ENCODE results near the gene METTL3. TPM values are rescaled to one million over a fixed set of nuclear protein-coding genes. Genes with fewer than 3 reads are reported as not detected.

Gene METTL3
- total and polyA plus RNA-seq, 2 of the 13 experiments (the other 11 are each of a cell fraction or from before 2014, with no cell fraction given) = 123 to 130 TPM

- TF ChIP-seq ZNF646 (CRISPR knock-in tag; IDR thresholded peaks at IDR 0.05) (peak; percentile 23; the same call in 1 of the 2 replicates), SIN3A (IDR thresholded peaks at IDR 0.05; ENCODE audit: borderline replicate concordance, low read depth, low read length) (no peak), TEF (CRISPR knock-in tag; IDR thresholded peaks at IDR 0.05) (no peak), KDM5A (IDR thresholded peaks at IDR 0.05; ENCODE audit: borderline replicate concordance, low read length) (no peak; the same call in 1 of the 2 replicates), TGIF2 (CRISPR knock-in tag; IDR thresholded peaks at IDR 0.05) (no peak), PHF8 (CRISPR knock-in tag; IDR thresholded peaks at IDR 0.05) (no peak), ZNF253 (CRISPR knock-in tag; IDR thresholded peaks at IDR 0.05; ENCODE audit: borderline replicate concordance) (no peak), TFAP4 (IDR thresholded peaks at IDR 0.05; ENCODE audit: borderline replicate concordance, low read depth) (no peak; the same call in 1 of the 2 replicates), NR3C1 (CRISPR knock-in tag; IDR thresholded peaks at IDR 0.05) (no peak), HMGXB4 (CRISPR knock-in tag; IDR thresholded peaks at IDR 0.05; ENCODE audit: borderline replicate concordance in 1 of 2, low read depth in 1 of 2) (peak in 1 of 2 experiments; percentile 28; a peak in 1 of 4 replicates), NR1H2 (CRISPR knock-in tag; IDR thresholded peaks at IDR 0.05; ENCODE audit: borderline replicate concordance, low read depth) (no peak), GTF2F1 (IDR thresholded peaks at IDR 0.05; ENCODE audit: low read length) (0 out of 2 replicates have a peak, but pooled peaks have one; percentile 63), ZNF7 (CRISPR knock-in tag; IDR thresholded peaks at IDR 0.05) (no peak), RAD21 (CRISPR knock-in tag; IDR thresholded peaks at IDR 0.05) (no peak), ZIK1 (CRISPR knock-in tag; IDR thresholded peaks at IDR 0.05; ENCODE audit: borderline replicate concordance, low read depth) (0 out of 2 replicates have a peak, but pooled peaks have one; percentile 23), TFE3 (CRISPR knock-in tag; IDR thresholded peaks at IDR 0.05) (no peak)
Measured at GRCh38 chr14:21528381-21529348, 17.5 kb upstream of the METTL3 start (continued).
